Inflammatory macrophage treated with lipopolysaccharide for 4 hours (primary cell): ENCODE results near the gene PELI3.
A peak's percentile ranks its signal among the peaks of the same experiment; 100 is the strongest.

Experiments used
- DNase-seq: peaks from one replicate; pipeline ENCODE4 v3.0.0-alpha.2; 2020

PELI3 gene

GRCh38 chr11:66509131-66509561 is 42.4 kb downstream of the PELI3 start:
- peak; percentile 48 for DNase-seq

GRCh38 chr11:66510271-66510989 is 43.7 kb downstream of the PELI3 start, which contains the start of gene BBS1:
Gene BBS1 (plus strand): TSS chr11:66510635. CDS start chr11:66510660, 25 bp downstream.
- peak; percentile 71 for DNase-seq

DNA sequence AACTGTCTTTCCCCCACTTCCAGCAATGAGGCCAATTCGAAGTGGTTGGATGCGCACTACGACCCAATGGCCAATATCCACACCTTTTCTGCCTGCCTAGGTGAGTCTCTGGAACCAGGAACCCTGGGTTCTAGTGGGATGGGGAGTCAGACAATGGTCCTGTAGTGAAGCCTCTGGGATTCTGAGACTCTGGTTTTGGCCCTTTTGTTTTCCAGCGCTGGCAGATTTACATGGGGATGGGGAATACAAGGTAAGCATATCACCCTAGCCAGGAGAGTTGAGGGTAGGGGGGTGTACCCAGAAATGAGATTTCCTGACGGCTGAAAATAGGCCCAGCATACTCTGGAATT is 44.3 kb downstream of the PELI3 start:
- DNase-seq: no peak

- DNase-seq: no peak
Measured at GRCh38 chr11:66523611-66524010, 56.9 kb downstream of the PELI3 start.

- no peak for DNase-seq
Measured at GRCh38 chr11:66524304-66525040, 57.8 kb downstream of the PELI3 start.
